GM19463 (cell line): ENCODE data around the gene EIF2B2.

Experiments used
- ATAC-seq: cut with Tn5 transposase; IDR thresholded peaks from one replicate; pipeline ENCODE4 v1.9.1; 2021; ENCODE audit warnings: mild to moderate bottlenecking, moderate library complexity; ENCODE audit not compliant: unreplicated experiment

EIF2B2 gene

GRCh38 chr14:75040959-75041358, 38.2 kb downstream of the EIF2B2 start:
- ATAC-seq: no peak

GRCh38 chr14:75041613-75042012, 38.9 kb downstream of the EIF2B2 start:
- ATAC-seq: no peak

DNA sequence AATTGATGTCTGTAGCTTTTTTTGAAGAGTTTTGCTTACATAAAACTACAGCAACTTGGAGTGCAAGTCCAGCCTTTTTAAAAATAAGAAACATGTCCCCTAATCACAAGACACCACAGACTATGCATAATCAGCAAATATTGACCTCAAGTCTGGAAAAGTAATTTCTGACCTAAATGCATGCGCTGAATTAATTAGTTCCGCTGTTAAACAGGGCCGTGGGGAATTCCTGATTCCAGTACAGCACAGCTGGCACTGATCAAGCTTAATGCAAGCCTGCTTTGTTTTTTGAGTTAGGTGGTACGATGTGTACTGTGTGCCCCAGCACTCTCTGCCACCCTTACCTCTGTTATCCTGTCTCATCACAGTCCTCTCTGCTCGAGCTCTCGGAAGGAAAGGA, 39.3 kb downstream of the EIF2B2 start:
- ATAC-seq: peak; percentile 67

- ATAC-seq: no peak
Observed at GRCh38 chr14:75044322-75044721, 41.6 kb downstream of the EIF2B2 start.

- ATAC-seq: no peak
Observed at GRCh38 chr14:75044752-75045151, 42.0 kb downstream of the EIF2B2 start.

DNA sequence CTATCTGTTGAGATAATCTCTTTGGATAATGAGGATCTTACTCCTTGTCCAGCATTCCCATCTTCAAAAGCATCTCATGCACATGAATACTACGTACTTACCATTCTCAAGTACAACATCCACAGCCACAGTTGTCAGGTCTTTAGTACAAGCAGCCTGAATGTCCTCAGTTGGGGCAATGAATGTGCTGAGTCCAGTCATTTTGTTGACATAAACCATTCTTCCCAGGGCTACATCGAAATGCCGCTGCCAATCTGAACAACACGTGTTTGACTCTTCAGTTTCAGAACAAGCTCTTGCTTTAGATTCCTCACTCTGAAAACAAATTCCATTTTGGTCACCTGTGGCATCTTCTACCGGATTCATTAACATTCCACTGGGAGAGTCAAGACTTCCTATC, 43.6 kb downstream of the EIF2B2 start:
- ATAC-seq: no peak

GRCh38 chr14:75046899-75047298, 44.2 kb downstream of the EIF2B2 start:
- ATAC-seq: no peak

DNA sequence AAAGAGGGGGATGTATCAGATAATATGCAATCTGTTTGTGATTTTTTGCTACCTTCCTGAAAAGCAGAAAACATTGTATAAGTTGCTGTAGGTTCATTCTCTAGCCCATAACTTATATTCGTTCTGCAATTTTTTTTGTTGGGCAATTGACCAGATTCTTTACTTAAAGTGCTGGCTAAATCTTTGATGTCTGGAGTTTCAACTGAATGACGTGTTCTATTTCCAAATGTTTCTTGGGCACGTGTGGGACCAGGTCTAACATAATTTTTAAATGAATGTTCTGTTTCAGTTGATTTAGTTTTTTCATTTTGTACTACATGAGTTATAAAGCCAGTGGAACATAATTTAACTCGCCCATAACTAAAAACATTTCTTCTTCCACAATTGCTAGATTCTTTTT, 44.8 kb downstream of the EIF2B2 start:
- ATAC-seq: no peak

GRCh38 chr14:75048101-75048500, 45.4 kb downstream of the EIF2B2 start:
- ATAC-seq: no peak

GRCh38 chr14:75049136-75049535, 46.4 kb downstream of the EIF2B2 start:
- ATAC-seq: no peak

DNA sequence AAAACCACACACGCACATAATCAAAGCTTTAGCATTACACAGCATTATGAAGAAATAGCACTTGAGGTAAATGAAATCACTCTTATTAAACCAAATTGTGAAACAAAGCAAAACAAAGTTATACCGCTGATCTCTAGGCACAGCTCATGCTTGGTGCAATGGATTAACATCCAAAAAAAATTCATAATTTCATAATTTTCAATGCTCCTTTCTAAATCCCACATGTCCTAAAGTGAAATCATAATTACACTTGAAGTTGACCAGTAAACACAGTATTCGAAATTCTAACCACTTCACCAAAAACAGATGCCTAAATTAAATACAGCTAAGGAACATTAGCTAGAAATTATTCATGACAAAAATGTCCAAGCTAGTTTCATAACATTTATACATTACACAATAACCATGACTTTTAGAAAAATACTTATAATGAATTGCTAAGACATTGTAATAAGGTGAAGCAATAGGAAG, 47.0 kb downstream of the EIF2B2 start:
- ATAC-seq: no peak

DNA sequence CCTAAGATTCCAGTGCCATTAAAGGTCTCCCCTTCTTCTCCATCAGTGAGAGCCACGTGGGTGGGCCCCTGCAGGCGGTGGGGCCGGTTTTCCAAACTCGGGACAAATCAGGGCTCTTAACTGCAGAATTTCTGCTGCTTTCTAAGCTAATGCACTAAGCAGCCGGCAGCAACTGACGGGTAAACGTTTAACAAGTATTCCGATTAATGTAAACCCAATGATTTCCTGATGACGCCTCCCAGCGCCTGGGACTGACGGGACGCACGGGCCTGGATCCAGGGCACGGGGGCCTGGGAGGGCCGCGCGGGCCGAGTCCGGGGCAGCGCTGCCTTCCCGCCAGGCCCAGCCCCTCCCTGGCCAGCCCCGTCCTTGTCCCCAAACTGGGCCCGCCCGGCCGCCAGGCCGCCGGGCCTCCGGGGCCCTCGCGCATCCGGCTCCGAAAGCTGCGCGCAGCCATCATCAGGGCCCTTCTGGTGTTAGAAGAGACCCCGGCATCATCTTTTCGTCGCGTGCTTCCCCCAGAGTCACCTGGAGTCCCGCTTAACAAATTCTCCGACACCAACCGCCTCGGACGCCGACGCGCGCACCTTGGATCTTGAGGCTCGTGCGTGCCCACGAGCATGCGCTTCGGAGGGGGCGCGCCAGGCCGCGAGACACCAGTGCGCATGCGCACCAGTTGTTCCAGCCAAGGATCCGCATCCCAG, 48.3 kb downstream of the EIF2B2 start, which contains the start of gene MLH3:
Gene MLH3 (minus strand): TSS at position 616 of the 704 bp plus-strand sequence. CDS start 1,812 bp downstream, outside the sequence.
- ATAC-seq: peak; percentile 66

- no peak for ATAC-seq
Observed at GRCh38 chr14:75051556-75051899, 48.8 kb downstream of the EIF2B2 start.

DNA sequence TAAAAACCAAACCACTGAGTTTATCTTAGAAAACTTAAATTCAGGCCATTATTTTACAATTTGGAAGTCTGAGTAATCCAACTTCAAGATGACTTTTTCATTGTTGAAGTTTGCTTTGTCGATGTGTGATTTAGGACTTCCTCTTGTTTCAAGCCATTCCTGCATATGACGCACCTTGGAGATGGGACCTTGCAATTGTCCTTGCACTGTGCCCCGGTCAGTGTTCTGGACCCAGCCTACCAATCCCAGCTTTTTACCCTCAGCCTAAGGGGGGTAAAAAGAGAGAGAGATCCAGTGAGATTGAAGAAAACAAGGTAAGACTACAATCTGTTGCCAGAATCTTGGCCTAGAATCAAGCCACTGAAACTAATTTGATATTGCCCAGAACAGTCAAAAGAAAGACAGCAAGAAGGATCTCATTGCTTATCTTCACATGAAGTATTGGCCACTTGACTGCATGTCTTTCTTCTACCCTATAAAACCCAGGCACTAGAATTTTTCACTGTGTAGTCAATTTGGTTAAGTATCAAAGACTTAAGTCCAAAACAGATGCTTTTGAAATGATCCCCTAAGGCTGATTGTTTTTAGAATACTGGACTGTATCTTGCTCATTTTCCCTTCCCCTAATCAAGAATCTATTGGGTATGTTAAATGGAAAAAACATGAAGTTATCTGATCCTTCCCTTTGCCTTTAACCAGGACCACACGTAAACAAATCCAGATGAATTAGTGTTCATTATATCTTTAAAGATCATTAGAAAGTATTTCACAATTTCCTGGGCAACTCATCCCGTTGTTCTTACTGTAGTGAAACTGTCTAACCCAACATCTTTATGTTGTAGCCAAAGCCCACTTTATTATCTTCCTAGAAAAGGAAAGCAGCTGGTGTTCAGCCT, 50.9 kb downstream of the EIF2B2 start:
- no peak for ATAC-seq

- no peak for ATAC-seq
Observed at GRCh38 chr14:75054421-75054820, 51.7 kb downstream of the EIF2B2 start.

DNA sequence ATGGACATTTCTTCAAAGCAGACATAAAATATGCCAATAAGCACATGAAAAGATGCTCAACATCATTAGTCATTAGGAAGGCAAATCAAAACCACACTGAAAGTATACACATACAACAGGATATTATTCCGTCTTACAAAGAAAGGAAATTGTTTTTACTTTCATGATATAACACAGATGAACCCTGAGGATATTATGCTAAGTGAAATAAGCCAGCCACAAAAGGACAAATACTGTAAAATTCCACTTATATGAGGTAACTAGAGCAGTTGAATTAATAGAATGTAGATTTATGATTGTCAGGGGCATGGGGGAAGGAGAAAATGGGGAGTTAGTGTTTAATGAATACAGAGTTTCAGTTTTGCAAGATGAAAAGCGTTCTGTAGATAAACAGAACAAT, 56.9 kb downstream of the EIF2B2 start:
- ATAC-seq: no peak

DNA sequence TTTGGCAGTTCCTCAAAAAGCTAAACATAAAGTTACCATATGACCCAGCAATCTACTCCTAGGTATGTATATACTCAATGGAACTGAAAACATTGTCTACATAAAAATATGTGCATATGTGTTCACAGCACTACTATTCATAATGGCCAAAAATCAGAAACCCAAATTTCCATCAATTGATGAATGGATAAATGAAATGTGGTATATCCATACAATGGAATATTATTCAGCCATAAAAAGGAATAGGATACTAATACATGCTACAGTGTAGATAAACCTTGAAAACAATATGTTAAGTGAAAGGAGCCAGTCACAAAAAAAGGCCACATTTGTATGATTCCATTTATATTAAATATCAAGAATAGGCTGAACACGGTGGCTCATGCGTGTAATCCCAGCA, 57.7 kb downstream of the EIF2B2 start:
- ATAC-seq: no peak
